Upper lobe of left lung (tissue), 6 donors: ENCODE results near the gene TRIM40. TPM values are rescaled to one million over a fixed set of nuclear protein-coding genes. Genes with fewer than 3 reads are reported as not detected.
"Not testable (repeated sequence)": the region's sequence is repeated elsewhere in the genome, so short reads cannot be mapped to it uniquely, and the experiment has no call there.

ENCODE experiments used
- ATAC-seq, 2 donors: fragments of 200-7000 bp; cut with Tn5 transposase; one replicate each; pipeline ENCODE4 v1.9.1; 2022; ENCODE audit warnings: mild to moderate bottlenecking in 2 of 2, moderate library complexity in 2 of 2; ENCODE audit not compliant: low FRiP score in 2 of 2
- DNase-seq, 2 donors: peaks; one replicate each; pipeline ENCODE4 v3.0.0-alpha.2; 2019 to 2020
- H3K27ac ChIP-seq, 4 donors: fragments of 200-600 bp; sonication (generic); one replicate each; pipeline ENCODE4 v1.5.1; 2016 to 2019
- H3K27me3 ChIP-seq, 4 donors: fragments of 200-600 bp; sonication (generic); one replicate each; pipeline ENCODE4 v1.5.1; 2017 to 2019
- H3K36me3 ChIP-seq, 4 donors: fragments of 200-600 bp; sonication (generic); one replicate each; pipeline ENCODE4 v1.5.1; 2016 to 2019
- H3K4me1 ChIP-seq, 4 donors: fragments of 200-600 bp; sonication (generic); one replicate each; pipeline ENCODE4 v1.5.1; 2018 to 2019
- H3K4me3 ChIP-seq, 4 donors: fragments of 200-600 bp; sonication (generic); one replicate each; pipeline ENCODE4 v1.5.1; 2017 to 2019; ENCODE audit warnings: mild to moderate bottlenecking in 2 of 4, moderate library complexity in 1 of 4
- H3K9me3 ChIP-seq, 4 donors: fragments of 200-600 bp; sonication (generic); one replicate each; pipeline ENCODE4 v1.5.1; 2018 to 2019
- EP300 ChIP-seq, 4 donors: sonication (generic); formaldehyde crosslinking; IDR thresholded peaks; one replicate each; pipeline ENCODE4 v1.5.1; 2017; ENCODE audit warnings: antibody characterized with exemption in 4 of 4, control low read depth in 2 of 4
- POLR2A ChIP-seq, 4 donors: fragments of 450-650 bp; IDR thresholded peaks; one replicate each; pipeline ENCODE4 v1.5.1; 2016 to 2017; ENCODE audit warnings: antibody characterized with exemption in 4 of 4, mild to moderate bottlenecking in 2 of 4
- POLR2AphosphoS5 ChIP-seq, 2 donors: sonication (generic); formaldehyde crosslinking; IDR thresholded peaks; one replicate each; pipeline ENCODE4 v1.5.1; 2017; ENCODE audit warnings: antibody characterized with exemption in 2 of 2
- WGBS, 2 donors: methylation state at CpG; one replicate each; pipeline ENCODE4 v1.1.5; 2017 to 2018; 5-methylcytosine and 5-hydroxymethylcytosine counted together
- total RNA-seq, 6 donors: library from RNA; depleted of rRNA in 4 of 6; stranded (reverse); fragments of >200 nt in 4 of 6; gene quantifications; one replicate each; pipeline versions ENCODE4 v1.1.0 to v1.2.1, GENCODE V29; 2016 to 2021
- TF ChIP-seq, protein P1 (sequence below), 6 experiments: fragments of 450-650 bp in 4 of 6; fragments of 200-600 bp in 2 of 6; sonication (generic) in 2 of 6; IDR thresholded peaks; one replicate each; pipeline ENCODE4 v1.5.1; 2016 to 2019; ENCODE audit warnings: antibody characterized with exemption in 6 of 6
- donor health status: DM: no; HTN: no; CAD: no; lungs with moderate emphysema.
- donor health status: DM: no; HTN: yes; CAD: no; lungs with severe emphysema.

TRIM40 gene
- total RNA-seq, 6 donors from 2014 or later = not detected

DNA sequence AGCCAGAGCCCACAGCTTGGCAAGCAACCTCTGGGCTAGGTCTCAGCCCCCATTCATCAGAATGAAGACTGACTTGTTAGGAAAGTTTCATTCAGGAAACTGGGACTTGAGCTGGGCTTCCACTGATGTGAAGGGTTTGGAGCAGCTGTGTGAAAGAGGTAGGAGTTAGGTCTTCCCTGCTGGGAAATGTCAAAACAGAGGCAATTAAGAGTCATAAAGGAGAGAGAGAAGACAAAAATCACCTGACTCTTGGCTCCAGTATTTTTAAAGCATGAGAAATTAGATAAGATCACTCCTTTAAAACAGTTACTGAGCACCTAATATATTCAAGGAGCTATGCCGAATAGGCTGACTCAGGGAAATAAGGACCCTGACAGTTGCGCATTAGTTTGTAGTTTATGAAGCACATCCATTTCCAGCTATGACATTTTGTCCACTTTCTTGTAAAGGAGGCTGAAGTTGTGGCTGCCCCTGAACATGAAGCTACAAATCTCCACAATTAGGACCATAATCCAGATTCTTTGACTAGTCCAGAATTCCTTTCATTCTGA, 3.9 kb upstream of the TRIM40 start:
- ATAC-seq = no peak
- H3K36me3 ChIP-seq = no peaks in the 10 kb centered on the region
- no peak overlapping the region for H3K27ac ChIP-seq
- H3K9me3 ChIP-seq = no peaks in the 10 kb centered on the region
- no peak for DNase-seq
- no peak overlapping the region for H3K4me3 ChIP-seq
- peaks cover 0 to 6% (median 0%) of the 10 kb centered on the region in 4 donors for H3K27me3 ChIP-seq
- H3K4me1 ChIP-seq = peaks cover 2 to 28% (median 23%) of the 10 kb centered on the region in 4 donors
- no peak for TF ChIP-seq EP300 (IDR thresholded peaks at IDR 0.05)
- TF ChIP-seq POLR2AphosphoS5 (IDR thresholded peaks at IDR 0.05) = no peak
- TF ChIP-seq, protein P1, sequence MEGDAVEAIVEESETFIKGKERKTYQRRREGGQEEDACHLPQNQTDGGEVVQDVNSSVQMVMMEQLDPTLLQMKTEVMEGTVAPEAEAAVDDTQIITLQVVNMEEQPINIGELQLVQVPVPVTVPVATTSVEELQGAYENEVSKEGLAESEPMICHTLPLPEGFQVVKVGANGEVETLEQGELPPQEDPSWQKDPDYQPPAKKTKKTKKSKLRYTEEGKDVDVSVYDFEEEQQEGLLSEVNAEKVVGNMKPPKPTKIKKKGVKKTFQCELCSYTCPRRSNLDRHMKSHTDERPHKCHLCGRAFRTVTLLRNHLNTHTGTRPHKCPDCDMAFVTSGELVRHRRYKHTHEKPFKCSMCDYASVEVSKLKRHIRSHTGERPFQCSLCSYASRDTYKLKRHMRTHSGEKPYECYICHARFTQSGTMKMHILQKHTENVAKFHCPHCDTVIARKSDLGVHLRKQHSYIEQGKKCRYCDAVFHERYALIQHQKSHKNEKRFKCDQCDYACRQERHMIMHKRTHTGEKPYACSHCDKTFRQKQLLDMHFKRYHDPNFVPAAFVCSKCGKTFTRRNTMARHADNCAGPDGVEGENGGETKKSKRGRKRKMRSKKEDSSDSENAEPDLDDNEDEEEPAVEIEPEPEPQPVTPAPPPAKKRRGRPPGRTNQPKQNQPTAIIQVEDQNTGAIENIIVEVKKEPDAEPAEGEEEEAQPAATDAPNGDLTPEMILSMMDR (IDR thresholded peaks at IDR 0.05) = no peak
- no peak for TF ChIP-seq POLR2A (IDR thresholded peaks at IDR 0.05)
- 77 to 86% methylated on average over 2 of the region's 2 CpGs for WGBS, 2 donors

DNA sequence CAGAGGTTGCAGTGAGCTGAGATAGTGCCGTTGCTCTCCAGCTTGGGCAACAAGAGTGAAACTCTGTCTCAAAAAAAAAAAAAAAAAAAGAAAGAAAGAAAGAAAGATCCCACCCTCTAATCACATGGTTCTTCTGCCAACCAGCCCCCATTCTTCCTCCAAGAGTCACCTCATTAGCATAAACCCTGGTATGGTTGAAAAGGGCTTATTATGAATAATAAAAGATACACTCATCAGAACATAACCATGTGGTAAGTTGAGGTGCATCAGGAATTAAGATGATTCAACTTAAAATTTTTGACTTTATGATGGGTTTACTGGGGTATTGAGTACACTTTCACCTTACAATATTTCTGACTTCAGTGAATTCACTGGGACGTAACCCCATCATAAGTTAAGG, 793 bp upstream of the TRIM40 start:
- Histone ChIP-seq H3K36me3 (no peaks in the 10 kb centered on the region), H3K4me1 (peaks cover 0 to 8% (median 8%) of the 10 kb centered on the region in 4 donors), H3K27ac (no peak overlapping the region), H3K9me3 (no peaks in the 10 kb centered on the region), H3K27me3 (no peaks in the 10 kb centered on the region), H3K4me3 (no peak overlapping the region)
- WGBS, 2 donors = 82 to 84% methylated on average over 2 of the region's 2 CpGs
- no peak for ATAC-seq
- no peak for DNase-seq
- TF ChIP-seq POLR2AphosphoS5 (IDR thresholded peaks at IDR 0.05) (no peak), POLR2A (IDR thresholded peaks at IDR 0.05) (no peak), EP300 (IDR thresholded peaks at IDR 0.05) (no peak)
- TF ChIP-seq, protein P1 (IDR thresholded peaks at IDR 0.05) = no peak

- H3K36me3 ChIP-seq = no peaks in the 10 kb centered on the region
- WGBS, 2 donors = 72% methylated on average over 11 of the region's 11 CpGs
- H3K9me3 ChIP-seq = no peaks in the 10 kb centered on the region
- TF ChIP-seq POLR2AphosphoS5 (IDR thresholded peaks at IDR 0.05) (no peak), EP300 (IDR thresholded peaks at IDR 0.05) (no peak), POLR2A (IDR thresholded peaks at IDR 0.05) (no peak)
- TF ChIP-seq, protein P1 (IDR thresholded peaks at IDR 0.05) = no peak
- DNase-seq (no peak), ATAC-seq (no peak)
- no peaks in the 10 kb centered on the region for H3K4me1 ChIP-seq
- H3K27ac ChIP-seq = no peak overlapping the region
- H3K4me3 ChIP-seq = no peak overlapping the region
- H3K27me3 ChIP-seq = no peaks in the 10 kb centered on the region
Measured at GRCh38 chr6:30136570-30137286, 788 bp downstream of the TRIM40 start.

DNA sequence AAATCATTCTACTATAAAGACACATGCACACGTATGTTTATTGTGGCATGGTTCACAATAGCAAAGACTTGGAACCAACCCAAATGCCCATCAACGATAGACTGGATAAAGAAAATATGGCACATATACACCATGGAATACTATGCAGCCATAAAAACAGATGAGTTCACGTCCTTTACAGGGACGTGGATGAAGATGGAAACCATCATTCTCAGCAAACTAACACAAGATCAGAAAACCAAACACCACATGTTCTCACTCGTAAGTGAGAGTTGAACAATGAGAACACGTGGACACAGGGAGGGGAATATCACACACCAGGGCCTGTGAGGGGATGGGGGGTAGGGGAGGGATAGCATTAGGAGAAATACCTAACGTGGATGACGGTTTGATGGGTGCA, 4.3 kb downstream of the TRIM40 start:
- not testable (repeated sequence) for H3K27ac ChIP-seq, DNase-seq, H3K4me1 ChIP-seq, H3K9me3 ChIP-seq, ATAC-seq, H3K36me3 ChIP-seq, H3K4me3 ChIP-seq, H3K27me3 ChIP-seq
- 80 to 85% methylated on average over 8 of the region's 8 CpGs for WGBS, 2 donors

- H3K27me3 ChIP-seq = no peaks in the 10 kb centered on the region
- no peaks in the 10 kb centered on the region for H3K36me3 ChIP-seq
- no peak overlapping the region for H3K4me3 ChIP-seq
- ATAC-seq = no peak
- 69 to 76% methylated on average over 3 of the region's 3 CpGs for WGBS, 2 donors
- H3K27ac ChIP-seq = no peak overlapping the region
- TF ChIP-seq, protein P1 (IDR thresholded peaks at IDR 0.05) = no peak
- no peak for TF ChIP-seq POLR2A (IDR thresholded peaks at IDR 0.05)
- no peak for TF ChIP-seq POLR2AphosphoS5 (IDR thresholded peaks at IDR 0.05)
- no peak for TF ChIP-seq EP300 (IDR thresholded peaks at IDR 0.05)
- no peaks in the 10 kb centered on the region for H3K9me3 ChIP-seq
- DNase-seq = no peak
- no peaks in the 10 kb centered on the region for H3K4me1 ChIP-seq
Measured at GRCh38 chr6:30142665-30143064, 6.7 kb downstream of the TRIM40 start.
